CD4-positive, alpha-beta T cell treated with Interleukin-4 for 1 hour (primary cell): Measurements from ENCODE around the gene BCR.

Experiments used
- DNase-seq, 2 donors: peaks; one replicate each; pipeline ENCODE4 v3.0.0-alpha.2; 2020 to 2022

Gene BCR

DNA sequence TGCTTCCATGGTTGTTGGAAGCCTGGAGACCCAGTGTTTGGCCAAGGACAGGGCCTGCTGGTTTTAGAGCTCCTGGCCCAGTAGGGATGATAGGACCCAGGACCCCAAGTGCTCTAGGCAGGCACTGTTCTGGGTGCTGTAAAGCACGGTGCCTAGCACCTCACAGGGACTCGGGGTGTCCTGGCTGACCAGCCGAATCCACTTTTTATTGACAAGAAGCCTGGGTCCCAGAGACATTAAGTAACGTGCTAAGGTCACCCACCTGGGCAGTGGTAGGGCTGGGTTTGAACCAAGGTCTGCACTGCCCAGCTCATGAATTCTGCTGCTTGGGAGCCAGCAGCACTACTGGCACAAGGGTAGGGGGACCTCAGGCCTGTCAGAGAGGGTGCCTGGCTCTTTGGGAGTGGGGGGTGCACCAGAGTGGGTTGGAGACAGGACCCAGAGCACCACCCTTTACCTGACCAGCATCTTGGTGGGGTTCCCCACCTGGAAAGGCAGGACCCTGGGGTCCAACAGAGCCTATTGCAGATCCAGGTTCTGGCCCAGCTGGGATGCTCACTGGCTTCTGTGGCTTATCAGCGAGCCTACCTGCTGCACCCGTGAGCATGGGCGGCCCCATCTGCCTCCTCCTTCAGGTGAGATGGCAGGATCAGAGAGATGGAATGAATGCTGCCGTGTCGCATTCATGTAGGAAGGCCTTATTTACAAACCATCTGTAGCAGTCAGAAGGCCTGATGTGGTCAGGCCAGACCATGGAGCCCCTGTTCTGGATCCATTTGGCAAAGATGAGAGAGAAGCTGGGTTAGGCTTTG, 52.0 kb downstream of the BCR start:
- DNase-seq, result no peak

DNA sequence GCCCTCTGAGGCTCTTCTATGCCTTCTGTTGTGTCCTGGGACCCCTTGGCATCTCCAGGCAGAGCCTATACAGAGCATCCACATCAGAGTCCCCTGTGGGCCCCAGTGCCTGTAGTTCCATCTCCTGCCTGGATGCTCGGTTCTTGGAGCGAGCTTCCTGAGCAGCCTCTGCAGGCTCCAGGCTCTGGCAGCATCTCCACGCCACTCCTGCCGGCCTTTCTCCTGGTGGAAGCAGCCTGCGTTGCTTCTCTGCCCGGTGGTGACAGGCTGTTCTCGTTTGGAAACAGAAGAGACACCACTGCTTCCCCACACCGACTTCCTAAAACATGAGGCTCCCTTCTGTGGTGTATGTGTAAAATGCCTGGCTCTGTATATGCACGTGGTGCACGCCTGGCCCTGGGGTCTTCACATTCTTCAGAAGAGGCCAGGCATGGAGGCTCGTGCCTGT, 52.8 kb downstream of the BCR start:
- DNase-seq, result no peak

DNA sequence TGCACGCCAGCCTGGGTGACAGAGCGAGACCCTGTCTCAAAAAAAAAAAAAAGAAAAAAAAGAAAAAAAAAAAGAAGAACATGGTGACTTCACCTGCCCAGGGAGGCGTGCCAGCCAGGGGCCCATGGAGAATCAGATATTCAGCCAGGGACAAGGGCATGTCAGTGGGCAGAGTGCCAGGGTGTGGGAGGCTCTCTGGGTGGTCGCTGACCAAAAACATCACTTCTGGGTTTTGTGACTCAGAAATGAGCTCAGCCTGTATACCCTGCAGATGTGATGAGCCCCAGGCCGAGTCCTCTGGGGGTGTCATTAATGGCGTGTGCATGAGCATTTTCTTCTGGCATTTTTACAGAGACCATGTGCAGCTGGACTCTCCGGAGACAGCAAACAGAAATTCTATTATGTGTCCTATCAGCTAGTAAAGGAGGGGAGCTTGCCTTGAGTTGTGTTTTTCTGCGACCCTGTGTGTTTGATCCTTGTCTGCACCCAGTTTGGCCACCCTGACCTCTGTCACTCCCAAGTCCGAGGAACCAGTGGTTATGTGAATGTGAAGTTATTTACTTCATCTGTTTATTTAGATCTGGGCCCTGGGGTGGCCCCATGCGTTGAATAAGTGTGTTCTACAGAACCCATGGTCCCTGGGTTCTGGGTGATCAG, 53.6 kb downstream of the BCR start:
- DNase-seq, result no peak

- no peak for DNase-seq
These were observed 54.3 kb downstream of the BCR start for GRCh38 chr22:23234409-23235161.

DNA sequence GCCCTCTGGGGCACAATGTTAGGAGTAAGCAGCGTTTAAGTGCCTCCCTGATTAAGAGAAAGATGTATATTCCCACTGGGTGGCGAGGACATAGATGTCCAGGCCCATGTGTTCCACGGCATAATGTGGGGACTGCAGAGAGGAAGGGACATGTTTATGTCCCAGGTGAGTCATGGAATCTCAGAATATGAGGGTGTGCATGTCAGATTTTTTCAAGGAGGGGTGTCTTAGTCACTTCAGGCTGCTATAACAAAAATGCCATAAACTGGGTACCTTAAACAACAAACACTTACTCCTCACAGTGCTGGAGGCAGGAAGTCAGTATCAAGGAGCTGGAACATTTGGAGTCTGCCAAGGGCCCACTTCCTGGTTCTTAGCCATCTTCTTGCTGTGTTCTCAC, 55.1 kb downstream of the BCR start:
- DNase-seq, result no peak

- DNase-seq, result no peak
These were observed 55.7 kb downstream of the BCR start for GRCh38 chr22:23236026-23236425.

- no peak for DNase-seq
These were observed 56.3 kb downstream of the BCR start for GRCh38 chr22:23236440-23237184.

GRCh38 chr22:23237201-23237798, 57.0 kb downstream of the BCR start:
- no peak for DNase-seq

- peak in 1 of 2 donors; percentile 42 for DNase-seq
These were observed 57.5 kb downstream of the BCR start for GRCh38 chr22:23237841-23238240.

DNA sequence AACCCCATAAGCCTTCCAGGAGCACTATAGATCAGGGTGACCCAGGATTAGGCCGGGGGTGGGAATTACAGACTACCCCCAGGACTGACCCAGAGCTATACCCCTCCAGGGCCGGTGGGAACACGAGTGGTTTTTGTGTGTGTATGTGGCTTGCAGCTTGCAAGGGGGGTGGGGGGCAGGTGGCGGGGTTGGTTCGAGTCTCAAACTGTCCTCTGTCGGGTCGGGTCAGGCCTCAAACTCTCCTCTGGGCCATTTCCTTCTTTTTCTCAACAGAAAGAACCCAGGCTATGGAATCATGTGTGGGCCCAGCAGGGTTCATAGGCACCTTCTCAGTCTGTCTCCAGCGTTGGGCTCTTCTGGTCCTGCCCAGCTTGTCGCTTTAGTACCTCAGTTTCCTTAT, 58.4 kb downstream of the BCR start:
- DNase-seq, result no peak

DNA sequence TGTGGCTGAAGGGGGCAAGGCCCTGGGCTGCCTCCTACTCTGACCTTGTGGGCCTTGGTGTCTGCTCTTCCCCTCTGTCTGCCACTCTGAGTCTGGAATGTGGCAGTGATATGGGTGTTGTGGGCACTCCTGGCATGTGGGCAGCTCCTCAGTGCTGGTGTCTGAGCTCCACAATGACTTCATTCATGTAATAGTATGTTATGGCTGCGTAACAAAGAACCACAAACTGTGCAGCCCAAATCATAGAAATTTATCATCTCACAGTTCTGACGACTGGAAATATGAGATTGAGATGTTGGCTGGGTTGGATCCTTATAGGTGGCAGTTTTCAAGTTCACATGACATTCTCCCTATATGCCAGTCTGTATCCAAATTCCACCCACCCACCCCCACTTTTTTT, 59.1 kb downstream of the BCR start:
- no peak for DNase-seq

DNA sequence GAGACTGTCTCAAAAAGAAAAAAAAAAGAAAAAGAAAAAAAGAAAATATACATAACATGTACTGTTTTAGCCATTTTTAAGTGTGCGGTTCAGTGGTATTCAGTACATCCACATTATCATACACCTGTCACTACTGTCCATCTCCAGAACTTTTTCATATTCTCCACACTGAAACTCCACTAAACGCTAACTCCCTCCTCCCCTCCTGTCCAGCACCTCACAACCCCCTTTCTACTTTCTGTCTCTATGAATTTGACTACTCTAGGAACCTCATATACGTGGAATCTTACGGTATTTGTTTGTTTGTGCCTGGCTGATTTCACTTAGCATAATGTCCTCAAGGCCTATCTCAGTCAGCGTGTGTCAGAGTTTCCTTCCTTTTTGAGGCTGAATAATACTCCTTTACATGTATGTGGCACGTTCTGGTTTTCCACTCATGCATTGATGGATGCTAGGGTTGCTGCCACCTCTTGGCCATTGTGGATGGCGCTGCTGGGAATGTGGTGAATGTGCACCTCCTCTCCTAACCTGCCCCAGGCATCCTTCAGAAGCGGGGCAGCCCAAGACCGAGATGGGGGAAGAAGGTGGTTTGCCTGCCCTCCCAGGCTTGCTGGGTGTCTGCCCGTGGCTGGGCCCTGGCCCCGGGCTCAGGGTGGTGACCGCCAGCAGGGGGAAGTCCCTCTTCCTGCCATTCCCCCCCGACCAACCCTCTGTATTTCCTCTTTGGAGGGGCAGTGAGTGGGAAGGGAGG, 60.5 kb downstream of the BCR start:
- peak in 1 of 2 donors; percentile 38 for DNase-seq

- no peak for DNase-seq
These were observed 61.5 kb downstream of the BCR start for GRCh38 chr22:23241562-23242472.

- no peak for DNase-seq
These were observed 62.2 kb downstream of the BCR start for GRCh38 chr22:23242473-23243001.

GRCh38 chr22:23243006-23243573, 62.8 kb downstream of the BCR start:
- peak; percentile 75 to 85 for DNase-seq

DNA sequence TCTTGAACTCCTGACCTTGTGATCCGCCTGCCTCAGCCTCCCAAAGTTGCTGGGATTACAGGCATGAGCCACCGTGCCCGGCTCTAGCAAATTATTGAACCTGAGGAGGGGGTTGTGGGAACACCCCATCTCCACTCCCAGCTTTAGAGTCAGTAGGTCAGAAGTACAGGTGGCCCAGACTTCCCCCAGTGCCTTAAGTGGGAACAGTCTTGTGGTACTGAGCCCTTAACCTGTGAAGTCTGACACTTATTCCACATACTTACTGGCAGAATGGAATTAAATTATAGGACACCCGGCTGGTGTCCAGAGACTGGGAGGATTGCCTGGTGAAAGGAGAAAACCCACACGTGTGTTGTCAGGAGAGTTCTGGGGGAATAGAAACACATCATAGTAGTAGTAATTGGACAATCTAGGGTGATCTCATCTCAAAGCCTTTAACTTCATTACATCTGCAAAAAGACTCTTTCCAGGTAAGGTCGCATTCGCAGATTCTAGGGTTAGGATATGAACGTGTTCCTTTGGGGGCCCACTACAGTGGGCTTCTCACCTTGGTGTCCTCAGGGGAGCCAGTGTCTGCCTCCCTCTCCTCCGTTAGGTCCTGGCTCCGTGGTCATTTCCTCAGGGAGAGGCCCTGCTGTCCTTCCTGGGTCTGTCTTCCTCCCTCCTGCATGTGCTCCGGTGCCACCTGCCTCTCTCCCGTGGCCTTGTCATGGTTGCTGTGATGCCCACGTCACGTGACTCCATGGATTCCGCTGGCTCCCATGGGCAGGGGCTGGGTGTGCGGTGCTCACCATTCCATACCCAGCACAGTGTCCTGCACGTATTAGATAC, 63.8 kb downstream of the BCR start:
- no peak for DNase-seq

GRCh38 chr22:23244690-23245044, 64.4 kb downstream of the BCR start:
- no peak for DNase-seq

DNA sequence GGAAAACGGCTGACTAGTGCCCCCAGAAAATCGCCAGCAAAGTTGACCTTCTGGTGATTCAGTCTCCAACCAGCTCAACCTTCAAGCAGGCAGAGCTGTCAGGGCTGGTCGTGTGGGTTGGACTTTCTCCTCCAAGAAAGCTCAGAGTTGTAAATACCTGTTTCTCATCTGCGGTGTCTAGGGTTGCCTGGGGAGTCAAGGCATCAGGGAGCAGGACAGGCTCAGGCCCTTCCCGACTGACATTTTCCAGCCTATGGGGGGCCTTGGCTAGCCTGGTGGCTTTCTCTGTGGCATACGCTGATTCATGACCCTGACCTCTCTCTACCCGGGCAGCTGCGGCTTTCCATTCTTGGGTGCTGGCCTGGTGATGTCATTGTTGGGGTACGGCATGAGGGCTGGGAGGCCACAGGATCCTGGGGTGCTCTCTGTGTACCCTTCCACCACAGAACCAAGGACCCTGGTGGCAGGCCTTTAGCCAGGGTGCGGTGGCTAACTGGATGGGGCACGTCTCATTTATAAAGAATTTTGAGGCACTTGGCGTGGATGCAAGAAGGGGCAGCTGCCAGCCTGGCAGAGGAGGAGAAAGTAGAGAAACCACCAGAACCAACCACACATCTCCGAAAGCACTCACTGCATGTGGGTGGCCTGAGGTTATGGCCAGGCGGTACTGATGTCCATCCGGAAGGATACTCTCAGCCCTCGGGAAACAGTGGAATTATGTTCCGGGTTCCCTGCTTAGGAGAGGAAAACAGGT, 64.9 kb downstream of the BCR start:
- DNase-seq, result no peak

DNA sequence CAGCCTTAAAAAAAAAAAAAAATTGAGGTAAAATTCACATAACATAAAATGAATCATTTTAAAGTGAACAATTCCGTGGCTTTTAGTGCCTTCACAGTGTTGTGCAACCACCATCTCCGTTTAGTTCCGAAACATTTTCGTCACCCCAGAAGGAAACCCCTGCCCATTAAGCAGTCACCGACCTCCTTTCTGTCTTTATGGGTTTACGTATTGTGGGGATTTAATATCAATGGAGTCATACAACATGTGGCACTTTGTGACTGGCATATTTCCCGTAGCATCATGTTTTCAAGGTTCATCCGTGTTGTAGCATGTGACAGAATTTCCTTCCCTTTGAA, 65.5 kb downstream of the BCR start:
- no peak for DNase-seq
